HG03378 (cell line): ENCODE results near the gene PCNX1.
"Not testable (repeated sequence)": the region's sequence is repeated elsewhere in the genome, so short reads cannot be mapped to it uniquely, and the experiment has no call there.

Source experiments
- ATAC-seq: cut with Tn5 transposase; IDR thresholded peaks from one replicate; pipeline ENCODE4 v1.9.1; 2021; ENCODE audit warnings: mild to moderate bottlenecking, moderate library complexity; ENCODE audit not compliant: unreplicated experiment

PCNX1 gene

GRCh38 chr14:71117839-71118743 is 210.8 kb downstream of the PCNX1 start:
- ATAC-seq, result no peak

GRCh38 chr14:71119075-71119474 is 211.8 kb downstream of the PCNX1 start:
- no peak for ATAC-seq

- no peak for ATAC-seq
Observed at GRCh38 chr14:71119832-71120231, 212.6 kb downstream of the PCNX1 start.

- ATAC-seq, result no peak
Observed at GRCh38 chr14:71121001-71121400, 213.7 kb downstream of the PCNX1 start.

- ATAC-seq, result no peak
Observed at GRCh38 chr14:71121711-71122110, 214.5 kb downstream of the PCNX1 start.

- ATAC-seq, result no peak
Observed at GRCh38 chr14:71122866-71123565, 215.8 kb downstream of the PCNX1 start.

GRCh38 chr14:71123579-71124135 is 216.4 kb downstream of the PCNX1 start:
- no peak for ATAC-seq

GRCh38 chr14:71129716-71130490 is 222.6 kb downstream of the PCNX1 start:
- ATAC-seq, result not testable (repeated sequence)

GRCh38 chr14:71130491-71131179 is 223.4 kb downstream of the PCNX1 start:
- no peak for ATAC-seq

GRCh38 chr14:71133296-71133695 is 226.0 kb downstream of the PCNX1 start:
- no peak for ATAC-seq

- ATAC-seq, result no peak
Observed at GRCh38 chr14:71135496-71135895, 228.2 kb downstream of the PCNX1 start.

GRCh38 chr14:71135911-71136310 is 228.7 kb downstream of the PCNX1 start:
- ATAC-seq, result no peak

- no peak for ATAC-seq
Observed at GRCh38 chr14:71136386-71137060, 229.3 kb downstream of the PCNX1 start.

GRCh38 chr14:71137536-71138447 is 230.5 kb downstream of the PCNX1 start:
- no peak for ATAC-seq

GRCh38 chr14:71138448-71139293 is 231.4 kb downstream of the PCNX1 start:
- no peak for ATAC-seq

- no peak for ATAC-seq
Observed at GRCh38 chr14:71139294-71139946, 232.2 kb downstream of the PCNX1 start.

- no peak for ATAC-seq
Observed at GRCh38 chr14:71140157-71140556, 232.9 kb downstream of the PCNX1 start.
